ENCODE data around the gene CIZ1. TPM values are rescaled to one million over a fixed set of nuclear protein-coding genes. Genes with fewer than 3 reads are reported as not detected.
A peak's percentile ranks its signal among the peaks of the same experiment; 100 is the strongest.

CIZ1 gene
- total RNA-seq, 1 donor from 2014 or later: 140 TPM

- H3K27me3 Mint-ChIP-seq (ENCODE audit: low read depth): no peaks in the 10 kb centered on the region
- H3K9me3 Mint-ChIP-seq (ENCODE audit: low read depth): no peaks in the 10 kb centered on the region
- no peaks in the 10 kb centered on the region for H3K36me3 Mint-ChIP-seq (ENCODE audit: low read depth)
- H3K27ac Mint-ChIP-seq (ENCODE audit: unreplicated experiment): peak overlapping the region; percentile 27
- TF ChIP-seq, protein P1, sequence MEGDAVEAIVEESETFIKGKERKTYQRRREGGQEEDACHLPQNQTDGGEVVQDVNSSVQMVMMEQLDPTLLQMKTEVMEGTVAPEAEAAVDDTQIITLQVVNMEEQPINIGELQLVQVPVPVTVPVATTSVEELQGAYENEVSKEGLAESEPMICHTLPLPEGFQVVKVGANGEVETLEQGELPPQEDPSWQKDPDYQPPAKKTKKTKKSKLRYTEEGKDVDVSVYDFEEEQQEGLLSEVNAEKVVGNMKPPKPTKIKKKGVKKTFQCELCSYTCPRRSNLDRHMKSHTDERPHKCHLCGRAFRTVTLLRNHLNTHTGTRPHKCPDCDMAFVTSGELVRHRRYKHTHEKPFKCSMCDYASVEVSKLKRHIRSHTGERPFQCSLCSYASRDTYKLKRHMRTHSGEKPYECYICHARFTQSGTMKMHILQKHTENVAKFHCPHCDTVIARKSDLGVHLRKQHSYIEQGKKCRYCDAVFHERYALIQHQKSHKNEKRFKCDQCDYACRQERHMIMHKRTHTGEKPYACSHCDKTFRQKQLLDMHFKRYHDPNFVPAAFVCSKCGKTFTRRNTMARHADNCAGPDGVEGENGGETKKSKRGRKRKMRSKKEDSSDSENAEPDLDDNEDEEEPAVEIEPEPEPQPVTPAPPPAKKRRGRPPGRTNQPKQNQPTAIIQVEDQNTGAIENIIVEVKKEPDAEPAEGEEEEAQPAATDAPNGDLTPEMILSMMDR (IDR thresholded peaks at IDR 0.05): no peak
- no peak overlapping the region for H3K4me3 Mint-ChIP-seq (ENCODE audit: unreplicated experiment)
- no peak for DNase-seq (ENCODE audit: low spot score)
- H3K4me1 Mint-ChIP-seq (ENCODE audit: low read depth): peaks cover 77% of the 10 kb centered on the region
These were observed 15.1 kb upstream of the CIZ1 start for GRCh38 chr9:128206484-128206883.

DNA sequence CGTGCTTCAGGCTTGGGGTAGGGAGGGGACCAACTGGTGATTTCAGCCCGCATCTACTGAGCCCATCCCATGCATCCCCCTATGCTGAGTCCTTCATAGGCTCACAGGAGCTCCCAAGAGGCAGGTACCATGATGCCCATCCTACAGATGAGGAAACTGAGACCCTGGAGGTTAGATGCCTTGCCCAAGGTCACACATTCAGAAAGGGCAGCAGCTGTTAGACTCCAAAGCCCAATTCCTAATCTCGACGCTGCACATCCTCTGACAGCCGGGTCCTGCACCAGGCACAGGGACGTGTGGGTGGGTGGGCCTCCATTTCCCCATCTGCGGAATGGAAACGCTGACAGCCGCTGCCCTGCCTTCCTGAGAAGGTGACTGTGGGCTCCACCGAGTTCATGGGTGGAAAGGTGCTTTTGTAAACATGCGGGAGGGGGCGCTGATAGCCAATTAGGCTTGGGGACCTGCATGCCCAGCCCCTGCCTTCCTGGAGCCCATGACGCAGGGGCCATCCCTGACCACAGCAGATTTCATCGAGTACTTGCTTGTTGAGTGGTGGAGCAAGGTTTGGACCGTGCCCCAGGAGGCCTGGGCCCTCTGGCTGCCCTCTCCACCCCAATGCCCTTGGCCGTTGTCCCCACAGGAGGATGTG lies 14.0 kb upstream of the CIZ1 start:
- Mint-ChIP-seq H3K36me3 (ENCODE audit: low read depth) (no peaks in the 10 kb centered on the region), H3K4me1 (ENCODE audit: low read depth) (peaks cover 67% of the 10 kb centered on the region), H3K4me3 (ENCODE audit: unreplicated experiment) (no peak overlapping the region), H3K27me3 (ENCODE audit: low read depth) (no peaks in the 10 kb centered on the region), H3K27ac (ENCODE audit: unreplicated experiment) (no peak overlapping the region), H3K9me3 (ENCODE audit: low read depth) (no peaks in the 10 kb centered on the region)
- no peak for DNase-seq (ENCODE audit: low spot score)
- TF ChIP-seq, protein P1 (IDR thresholded peaks at IDR 0.05): no peak

DNA sequence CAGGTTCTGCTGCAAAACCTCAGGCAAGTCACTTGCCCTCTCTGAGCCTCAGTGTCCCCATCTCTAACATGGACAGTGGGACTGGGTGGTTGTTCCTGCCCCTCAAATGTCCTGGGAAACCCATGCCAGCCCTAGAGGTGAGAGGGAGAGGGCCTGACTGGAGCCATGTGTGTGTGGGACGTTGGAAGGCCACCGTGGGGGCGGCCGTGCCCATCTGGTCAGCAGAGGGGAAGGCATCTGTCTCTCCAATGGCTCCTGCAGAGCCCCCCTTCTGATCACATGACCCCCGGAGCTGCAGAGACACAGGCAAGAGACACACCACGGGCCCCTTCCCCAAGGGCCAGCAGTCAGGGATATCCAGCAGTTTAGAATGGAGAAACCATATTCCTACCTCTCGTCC lies 13.5 kb upstream of the CIZ1 start:
- DNase-seq (ENCODE audit: low spot score): no peak
- TF ChIP-seq, protein P1 (IDR thresholded peaks at IDR 0.05): no peak
- peaks cover 63% of the 10 kb centered on the region for H3K4me1 Mint-ChIP-seq (ENCODE audit: low read depth)
- H3K27ac Mint-ChIP-seq (ENCODE audit: unreplicated experiment): peak overlapping the region; percentile 85
- H3K4me3 Mint-ChIP-seq (ENCODE audit: unreplicated experiment): peak overlapping the region; percentile 88
- no peaks in the 10 kb centered on the region for H3K27me3 Mint-ChIP-seq (ENCODE audit: low read depth)
- no peaks in the 10 kb centered on the region for H3K9me3 Mint-ChIP-seq (ENCODE audit: low read depth)
- H3K36me3 Mint-ChIP-seq (ENCODE audit: low read depth): no peaks in the 10 kb centered on the region

DNA sequence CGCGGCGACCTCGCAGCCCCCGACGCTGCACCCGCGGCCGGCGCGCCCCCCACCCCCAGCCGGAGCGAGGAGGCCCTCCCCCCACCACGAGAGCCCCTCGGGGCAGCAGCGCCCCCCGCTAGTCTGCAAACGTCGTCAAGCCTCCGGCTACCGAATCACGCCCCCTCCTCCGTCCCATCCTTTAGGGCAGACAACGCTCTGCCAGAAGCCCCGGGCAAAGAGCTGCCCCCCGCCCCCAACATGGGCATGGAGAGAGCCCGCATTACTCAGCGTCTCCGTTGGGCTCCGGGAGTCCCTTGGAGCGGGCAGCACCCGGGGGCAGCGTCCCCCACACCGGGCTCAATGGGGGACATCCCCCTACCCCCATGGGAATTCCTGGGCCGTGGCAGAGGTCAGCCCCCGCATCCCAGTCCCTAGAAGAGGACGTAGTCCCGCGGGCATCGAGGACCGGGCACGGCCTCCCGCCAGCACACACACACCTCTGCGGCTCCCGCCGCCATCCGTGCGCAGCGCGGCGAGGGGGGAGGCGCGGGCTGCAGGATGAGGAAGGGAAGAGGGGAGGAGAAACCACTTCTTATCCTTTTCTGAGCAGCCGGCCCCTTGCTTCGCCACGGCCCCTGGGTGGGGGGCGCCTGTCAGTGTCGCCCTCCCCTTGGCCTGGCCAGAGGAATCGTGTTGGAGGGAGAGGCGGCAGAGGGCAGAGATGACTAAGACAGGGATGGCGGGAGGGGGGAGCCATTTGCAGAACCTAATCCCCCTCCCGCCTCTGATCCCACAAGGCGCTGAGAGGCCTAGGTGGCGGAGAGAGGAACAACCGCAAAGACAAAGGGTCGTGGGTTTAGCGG lies 12.6 kb upstream of the CIZ1 start:
- Mint-ChIP-seq H3K27me3 (ENCODE audit: low read depth) (no peaks in the 10 kb centered on the region), H3K4me1 (ENCODE audit: low read depth) (peaks cover 54% of the 10 kb centered on the region), H3K27ac (ENCODE audit: unreplicated experiment) (peak overlapping the region; percentile 85), H3K4me3 (ENCODE audit: unreplicated experiment) (peak overlapping the region; percentile 88), H3K9me3 (ENCODE audit: low read depth) (no peaks in the 10 kb centered on the region), H3K36me3 (ENCODE audit: low read depth) (no peaks in the 10 kb centered on the region)
- TF ChIP-seq, protein P1 (IDR thresholded peaks at IDR 0.05): no peak
- DNase-seq (ENCODE audit: low spot score): no peak

DNA sequence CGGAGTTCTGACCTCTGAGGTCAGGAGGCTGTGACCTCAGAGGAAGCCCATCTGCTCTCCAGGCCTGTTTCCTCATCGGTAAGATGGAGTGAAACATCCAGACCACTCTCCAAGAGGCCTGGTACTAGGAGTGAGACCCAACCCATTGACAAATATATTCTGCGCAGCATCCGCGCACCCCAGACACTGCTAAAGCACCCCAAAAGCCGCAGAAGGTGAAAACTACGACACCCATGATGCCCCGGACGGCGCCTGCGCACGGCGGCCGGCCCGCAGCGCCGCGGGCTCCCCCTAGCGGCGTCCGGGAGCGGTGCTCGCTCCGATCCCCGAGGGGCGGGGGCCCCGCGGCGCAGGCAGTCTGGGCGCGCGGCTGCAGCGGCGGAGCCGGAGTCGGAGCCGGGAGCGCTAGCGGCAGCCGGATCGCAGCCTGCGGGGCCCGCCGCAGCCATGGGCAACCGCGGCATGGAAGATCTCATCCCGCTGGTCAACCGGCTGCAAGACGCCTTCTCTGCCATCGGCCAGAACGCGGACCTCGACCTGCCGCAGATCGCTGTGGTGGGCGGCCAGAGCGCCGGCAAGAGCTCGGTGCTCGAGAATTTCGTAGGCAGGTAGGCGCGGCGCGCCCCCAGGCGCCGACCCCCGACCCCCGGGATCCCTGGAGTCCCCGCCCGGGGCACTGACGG lies 11.8 kb upstream of the CIZ1 start, which contains the start of gene DNM1:
Gene DNM1 (plus strand): TSS at position 356 of the 683 bp plus-strand sequence. CDS start 92 bp downstream, at position 448.
- Mint-ChIP-seq H3K27me3 (ENCODE audit: low read depth) (no peaks in the 10 kb centered on the region), H3K27ac (ENCODE audit: unreplicated experiment) (peak within 1 kb of the TSS; percentile 85), H3K4me3 (ENCODE audit: unreplicated experiment) (peak within 1 kb of the TSS; percentile 88), H3K4me1 (ENCODE audit: low read depth) (peaks cover 47% of the 10 kb centered on the region), H3K9me3 (ENCODE audit: low read depth) (no peaks in the 10 kb centered on the region), H3K36me3 (ENCODE audit: low read depth) (no peaks in the 10 kb centered on the region)
- TF ChIP-seq, protein P1 (IDR thresholded peaks at IDR 0.05): peak; percentile 88
- no peak for DNase-seq (ENCODE audit: low spot score)

Measured in chondrocyte (in vitro differentiated cells).